HG03571 (cell line): Measurements from ENCODE around the gene USP47.

Experiments
- ATAC-seq: cut with Tn5 transposase; IDR thresholded peaks from one replicate; pipeline ENCODE4 v1.9.1; 2021; ENCODE audit not compliant: unreplicated experiment

Gene USP47

GRCh38 chr11:11977206-11977938, 135.6 kb downstream of the USP47 start:
- no peak for ATAC-seq

GRCh38 chr11:11978098-11978637, 136.4 kb downstream of the USP47 start:
- no peak for ATAC-seq

GRCh38 chr11:11978792-11979487, 137.2 kb downstream of the USP47 start:
- ATAC-seq: no peak

GRCh38 chr11:11979488-11980117, 137.8 kb downstream of the USP47 start:
- ATAC-seq: no peak

GRCh38 chr11:11980200-11980599, 138.4 kb downstream of the USP47 start:
- ATAC-seq: no peak

- no peak for ATAC-seq
Measured at GRCh38 chr11:11980841-11981308, 139.1 kb downstream of the USP47 start.

GRCh38 chr11:11981364-11981763, 139.6 kb downstream of the USP47 start:
- no peak for ATAC-seq

- ATAC-seq: no peak
Measured at GRCh38 chr11:11981840-11982239, 140.1 kb downstream of the USP47 start.

GRCh38 chr11:11982461-11982860, 140.7 kb downstream of the USP47 start:
- no peak for ATAC-seq

GRCh38 chr11:11982975-11983374, 141.2 kb downstream of the USP47 start:
- ATAC-seq: no peak

- no peak for ATAC-seq
Measured at GRCh38 chr11:11983427-11983826, 141.7 kb downstream of the USP47 start.

- no peak for ATAC-seq
Measured at GRCh38 chr11:11984563-11984962, 142.8 kb downstream of the USP47 start.

GRCh38 chr11:11985016-11985715, 143.4 kb downstream of the USP47 start:
- ATAC-seq: no peak

GRCh38 chr11:11985954-11986949, 144.5 kb downstream of the USP47 start:
- no peak for ATAC-seq

GRCh38 chr11:11987503-11988022, 145.8 kb downstream of the USP47 start:
- no peak for ATAC-seq

GRCh38 chr11:11988099-11988651, 146.4 kb downstream of the USP47 start:
- no peak for ATAC-seq

- no peak for ATAC-seq
Measured at GRCh38 chr11:11988681-11989261, 147.0 kb downstream of the USP47 start.

- no peak for ATAC-seq
Measured at GRCh38 chr11:11989774-11990744, 148.3 kb downstream of the USP47 start.
